H1 (cell line): Measurements from ENCODE around the gene LRRC56.

Experiments
- CTCF ChIP-seq, 3 experiments: IDR thresholded peaks; 1 replicate in 2 of 3; 2 replicates in 1 of 3; pipeline versions ENCODE4 v1.5.1 to v1.6.1; 2011; ENCODE audit warnings: low read length in 3 of 3, mild to moderate bottlenecking in 3 of 3, inconsistent platforms in 2 of 3, low read depth in 1 of 3, moderate library complexity in 1 of 3; ENCODE audit not compliant: insufficient read depth in 1 of 3; ENCODE audit errors: control extremely low read depth in 1 of 3
- EP300 ChIP-seq, 2 experiments: IDR thresholded peaks; 1 replicate in 1 of 2; 2 replicates in 1 of 2; pipeline ENCODE4 v1.6.1; 2011 to 2012; ENCODE audit warnings: low read depth in 2 of 2, low read length in 2 of 2, mild to moderate bottlenecking in 2 of 2, borderline replicate concordance in 1 of 2, inconsistent platforms in 1 of 2, moderate library complexity in 1 of 2

DNA sequence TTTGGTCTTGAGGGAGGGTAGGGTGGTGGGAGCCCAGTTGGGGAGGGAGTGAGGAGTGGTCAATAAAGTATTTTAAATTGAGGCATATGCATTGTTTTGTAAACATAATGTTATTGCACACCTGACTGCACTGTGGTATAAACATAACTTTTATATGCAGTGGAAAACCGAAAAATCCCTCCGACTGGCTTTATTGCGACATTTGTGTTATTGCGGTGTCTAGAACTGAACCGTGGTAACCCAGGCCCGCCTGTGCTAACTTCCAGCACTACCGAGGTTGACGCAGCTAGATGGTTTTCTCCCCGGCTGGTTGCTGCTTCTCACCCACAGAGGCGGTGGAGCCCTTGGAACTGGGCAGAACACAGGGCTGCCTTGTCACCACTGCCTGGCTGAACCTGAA is 22.7 kb upstream of the LRRC56 start:
- TF ChIP-seq EP300 (IDR thresholded peaks at IDR 0.05; ENCODE audit: borderline replicate concordance in 1 of 2, low read depth in 2 of 2, low read length in 2 of 2): no peak
- no peak for TF ChIP-seq CTCF (IDR thresholded peaks at IDR 0.05; ENCODE audit: control extremely low read depth in 1 of 3, insufficient read depth in 1 of 3, low read depth in 1 of 3, low read length in 3 of 3)
